ENCODE data around the gene KRTAP5-6.
"Not testable (repeated sequence)": the region's sequence is repeated elsewhere in the genome, so short reads cannot be mapped to it uniquely, and the experiment has no call there.

KRTAP5-6 gene

DNA sequence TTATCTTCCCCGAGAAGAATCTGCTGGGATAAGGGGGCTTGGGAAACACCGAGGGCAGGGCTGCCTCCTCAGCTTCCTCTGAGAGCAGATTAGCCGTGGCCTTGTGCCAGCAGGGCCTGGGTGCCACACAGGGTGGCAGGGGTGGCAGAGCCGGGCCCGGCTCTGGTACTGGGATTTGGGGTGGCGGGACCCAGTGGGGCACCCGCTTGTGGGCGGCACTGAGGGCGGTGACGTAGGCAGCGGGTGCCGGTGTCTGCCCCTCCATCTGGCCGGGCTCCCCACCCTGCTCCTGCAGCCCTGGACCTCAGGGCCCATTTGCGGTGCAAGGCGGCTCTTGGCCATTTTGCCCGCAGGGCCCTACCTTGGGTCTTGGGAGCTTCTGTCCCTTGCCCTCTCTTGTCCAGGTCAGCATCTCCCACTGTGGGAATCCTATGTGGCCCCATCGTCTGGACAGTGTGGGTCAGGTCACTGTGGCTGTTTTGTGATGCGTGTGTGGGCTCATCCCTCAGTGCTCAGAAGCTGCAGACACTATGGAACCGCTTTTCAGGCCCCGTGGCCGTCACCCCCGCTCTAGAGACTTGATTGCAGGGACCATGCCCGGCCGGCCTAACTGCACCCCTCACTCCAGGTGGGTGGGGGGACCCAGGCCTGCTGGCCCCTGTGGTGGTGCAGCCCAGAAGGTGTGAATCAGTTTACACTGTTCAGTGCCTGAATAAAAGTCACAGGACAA, 29.7 kb upstream of the KRTAP5-6 start:
- TF ChIP-seq, protein P1, sequence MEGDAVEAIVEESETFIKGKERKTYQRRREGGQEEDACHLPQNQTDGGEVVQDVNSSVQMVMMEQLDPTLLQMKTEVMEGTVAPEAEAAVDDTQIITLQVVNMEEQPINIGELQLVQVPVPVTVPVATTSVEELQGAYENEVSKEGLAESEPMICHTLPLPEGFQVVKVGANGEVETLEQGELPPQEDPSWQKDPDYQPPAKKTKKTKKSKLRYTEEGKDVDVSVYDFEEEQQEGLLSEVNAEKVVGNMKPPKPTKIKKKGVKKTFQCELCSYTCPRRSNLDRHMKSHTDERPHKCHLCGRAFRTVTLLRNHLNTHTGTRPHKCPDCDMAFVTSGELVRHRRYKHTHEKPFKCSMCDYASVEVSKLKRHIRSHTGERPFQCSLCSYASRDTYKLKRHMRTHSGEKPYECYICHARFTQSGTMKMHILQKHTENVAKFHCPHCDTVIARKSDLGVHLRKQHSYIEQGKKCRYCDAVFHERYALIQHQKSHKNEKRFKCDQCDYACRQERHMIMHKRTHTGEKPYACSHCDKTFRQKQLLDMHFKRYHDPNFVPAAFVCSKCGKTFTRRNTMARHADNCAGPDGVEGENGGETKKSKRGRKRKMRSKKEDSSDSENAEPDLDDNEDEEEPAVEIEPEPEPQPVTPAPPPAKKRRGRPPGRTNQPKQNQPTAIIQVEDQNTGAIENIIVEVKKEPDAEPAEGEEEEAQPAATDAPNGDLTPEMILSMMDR (IDR thresholded peaks at IDR 0.05; ENCODE audit: borderline replicate concordance, insufficient read depth, low read depth, low read length), result no peak
- H3K4me3 ChIP-seq (ENCODE audit: low read depth, low read length), result no peak overlapping the region

DNA sequence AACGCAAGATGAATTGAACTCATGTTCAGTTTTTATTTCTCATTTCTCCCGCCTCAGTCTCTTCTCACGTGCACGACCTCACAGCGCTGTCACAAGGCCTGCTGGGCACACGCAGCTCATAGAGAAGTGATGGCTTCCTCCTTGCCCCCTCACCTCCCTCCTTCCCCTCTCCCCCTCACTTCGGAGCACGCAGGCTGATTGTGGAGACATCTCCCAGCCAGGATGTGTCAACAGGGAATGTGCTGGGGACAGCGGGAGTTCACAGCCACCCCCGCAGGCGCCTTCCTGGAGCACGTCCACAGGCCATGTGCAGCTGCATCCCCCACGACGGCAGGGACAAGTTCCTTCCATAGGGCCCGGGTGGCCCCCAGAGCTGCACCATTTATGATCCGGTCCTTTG, 29.1 kb upstream of the KRTAP5-6 start:
- TF ChIP-seq, protein P1 (IDR thresholded peaks at IDR 0.05; ENCODE audit: borderline replicate concordance, insufficient read depth, low read depth, low read length), result no peak
- H3K4me3 ChIP-seq (ENCODE audit: low read depth, low read length), result no peak overlapping the region

DNA sequence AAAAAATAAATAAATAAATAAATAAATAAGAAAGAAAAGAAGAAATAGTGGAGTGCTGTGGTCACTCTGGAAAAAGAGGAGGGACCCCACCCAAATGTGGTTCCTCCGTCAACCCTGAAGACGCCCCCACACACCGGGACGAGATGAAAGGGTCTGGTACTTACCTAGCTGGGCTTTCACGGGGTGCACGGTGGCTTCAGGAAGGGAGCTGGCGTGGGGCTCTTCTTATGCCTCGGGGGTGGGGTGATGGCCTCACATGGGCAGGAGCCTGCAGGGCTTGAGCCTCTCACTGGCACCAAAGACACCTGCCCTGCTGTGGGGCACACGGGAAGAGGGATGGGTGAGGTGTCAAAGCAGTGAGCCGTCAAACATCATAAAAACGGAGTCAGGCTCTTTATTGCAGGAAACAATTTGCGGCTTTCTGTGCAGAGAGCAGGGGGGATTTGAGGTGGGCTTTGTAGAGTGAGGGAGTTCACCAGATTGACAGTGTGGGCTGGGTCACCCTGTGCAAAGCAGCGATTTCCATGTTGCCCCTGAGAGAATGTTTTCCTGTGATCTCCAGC, 28.0 kb upstream of the KRTAP5-6 start:
- H3K4me3 ChIP-seq (ENCODE audit: low read depth, low read length), result no peak overlapping the region
- TF ChIP-seq, protein P1 (IDR thresholded peaks at IDR 0.05; ENCODE audit: borderline replicate concordance, insufficient read depth, low read depth, low read length), result no peak

DNA sequence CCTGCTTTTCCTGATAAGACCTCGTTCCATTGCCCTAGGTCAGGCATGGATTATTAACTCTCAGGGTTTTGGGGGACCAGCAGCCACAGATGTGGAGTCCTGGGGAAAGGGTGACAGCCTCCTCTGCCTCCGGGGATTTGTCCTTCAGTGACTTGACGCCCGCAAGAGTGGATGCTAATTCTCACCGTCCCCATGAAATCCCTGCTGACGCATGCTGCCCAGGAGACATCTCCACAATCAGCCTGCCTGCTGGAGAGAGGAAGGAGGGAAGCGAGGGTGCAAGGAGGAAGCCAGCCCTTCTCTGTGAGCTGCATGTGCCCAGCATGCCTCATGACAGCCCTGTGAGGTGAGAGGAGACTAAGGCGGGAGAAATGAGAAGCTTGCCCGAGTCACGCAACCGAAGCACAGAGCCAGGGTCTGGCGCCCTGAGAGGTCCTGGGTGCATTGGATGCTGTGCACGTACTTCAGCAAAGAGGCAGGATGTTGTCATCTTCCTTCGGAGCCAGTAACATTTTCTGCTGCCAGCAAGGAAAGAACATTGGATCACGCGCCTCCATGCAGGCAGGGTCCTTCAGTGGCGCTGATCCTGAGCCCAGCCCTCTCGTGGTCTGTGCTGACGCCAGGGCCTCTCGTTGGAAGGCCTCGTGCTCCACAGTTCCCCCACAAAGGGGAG, 27.3 kb upstream of the KRTAP5-6 start:
- TF ChIP-seq, protein P1 (IDR thresholded peaks at IDR 0.05; ENCODE audit: borderline replicate concordance, insufficient read depth, low read depth, low read length), result no peak
- no peak overlapping the region for H3K4me3 ChIP-seq (ENCODE audit: low read depth, low read length)

DNA sequence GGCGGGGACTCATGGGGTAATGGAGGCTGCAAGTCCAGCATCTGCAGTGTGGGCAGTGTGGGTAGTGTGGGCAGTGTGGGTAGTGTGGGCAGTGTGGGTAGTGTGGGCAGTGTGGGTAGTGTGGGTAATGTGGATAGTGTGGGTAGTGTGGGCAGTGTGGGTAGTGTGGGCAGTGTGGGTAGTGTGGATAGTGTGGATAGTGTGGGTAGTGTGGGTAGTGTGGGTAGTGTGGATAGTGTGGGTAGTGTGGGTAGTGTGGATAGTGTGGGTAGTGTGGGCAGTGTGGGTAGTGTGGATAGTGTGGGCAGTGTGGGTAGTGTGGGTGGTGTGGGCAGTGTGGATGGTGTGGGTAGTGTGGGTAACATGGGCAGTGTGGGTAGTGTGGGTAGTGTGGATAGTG, 26.5 kb upstream of the KRTAP5-6 start:
- H3K4me3 ChIP-seq (ENCODE audit: low read depth, low read length), result not testable (repeated sequence)

DNA sequence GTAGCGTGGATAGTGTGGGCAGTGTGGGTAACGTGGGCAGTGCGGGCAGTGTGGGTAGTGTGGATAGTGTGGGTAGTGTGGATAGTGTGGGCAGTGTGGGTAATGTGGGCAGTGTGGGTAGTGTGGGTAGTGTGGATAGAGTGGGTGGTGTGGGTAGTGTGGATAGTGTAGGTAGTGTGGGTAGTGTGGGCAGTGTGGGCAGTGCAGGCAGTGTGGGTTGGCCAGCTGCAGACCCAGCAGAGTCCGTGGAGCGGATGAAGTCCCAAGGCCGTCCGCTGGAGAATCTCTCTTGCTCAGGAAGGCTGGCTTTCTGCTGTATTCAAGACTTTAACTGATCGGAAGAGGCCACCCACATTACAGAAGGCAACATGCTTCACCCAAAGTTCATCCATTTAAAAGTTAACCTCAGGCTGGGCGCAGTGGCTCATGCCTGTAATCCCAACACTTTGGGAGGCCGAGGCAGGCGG, 26.1 kb upstream of the KRTAP5-6 start:
- TF ChIP-seq, protein P1 (IDR thresholded peaks at IDR 0.05; ENCODE audit: borderline replicate concordance, insufficient read depth, low read depth, low read length), result no peak
- no peak overlapping the region for H3K4me3 ChIP-seq (ENCODE audit: low read depth, low read length)

DNA sequence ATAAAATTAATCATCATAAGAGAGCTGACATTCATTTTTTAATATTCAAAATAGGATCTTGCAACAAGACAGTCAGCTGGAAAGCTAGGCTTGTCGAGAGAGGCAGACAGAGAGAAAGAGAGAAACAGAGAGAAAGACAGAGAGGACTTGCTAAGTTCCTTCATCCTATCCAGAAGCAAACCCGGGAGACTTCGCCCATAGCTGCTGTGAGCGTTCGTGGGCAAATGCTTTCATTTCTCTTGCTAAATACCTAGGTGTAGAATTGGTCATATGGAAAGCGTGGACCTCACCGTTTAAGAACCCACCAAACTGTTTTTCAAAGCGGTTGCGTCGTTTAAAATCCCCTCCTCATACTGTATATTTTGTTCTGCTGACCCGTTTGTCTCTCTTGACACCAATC, 25.3 kb upstream of the KRTAP5-6 start:
- H3K4me3 ChIP-seq (ENCODE audit: low read depth, low read length), result no peak overlapping the region
- TF ChIP-seq, protein P1 (IDR thresholded peaks at IDR 0.05; ENCODE audit: borderline replicate concordance, insufficient read depth, low read depth, low read length), result no peak

All from GM12875 (cell line).